Hippocampal formation (tissue), 2 donors: Measurements from ENCODE around the gene YY1AP1.
"Not testable (repeated sequence)": the region's sequence is repeated elsewhere in the genome, so short reads cannot be mapped to it uniquely, and the experiment has no call there.

Experiments
- DNase-seq, 2 donors: peaks; one replicate each; lab custom pipeline; 2025; lab: John Stamatoyannopoulos, UW

YY1AP1 gene

GRCh38 chr1:155646307-155646706 lies 42.3 kb downstream of the YY1AP1 start:
- DNase-seq = no peak

GRCh38 chr1:155645648-155646047 lies 42.9 kb downstream of the YY1AP1 start:
- no peak for DNase-seq

GRCh38 chr1:155645034-155645598 lies 43.5 kb downstream of the YY1AP1 start:
- no peak for DNase-seq

GRCh38 chr1:155643230-155643629 lies 45.3 kb downstream of the YY1AP1 start:
- DNase-seq = no peak

- DNase-seq = not testable (repeated sequence)
These were observed 45.9 kb downstream of the YY1AP1 start for GRCh38 chr1:155642559-155643180.

GRCh38 chr1:155640367-155640766 lies 48.2 kb downstream of the YY1AP1 start:
- DNase-seq = no peak

- no peak for DNase-seq
These were observed 52.0 kb downstream of the YY1AP1 start for GRCh38 chr1:155636397-155637153.

- not testable (repeated sequence) for DNase-seq
These were observed 62.1 kb downstream of the YY1AP1 start for GRCh38 chr1:155626428-155626827.

- no peak for DNase-seq
These were observed 65.2 kb downstream of the YY1AP1 start for GRCh38 chr1:155623357-155623756.

- DNase-seq = no peak
These were observed 66.4 kb downstream of the YY1AP1 start for GRCh38 chr1:155622191-155622590.

GRCh38 chr1:155613226-155613625 lies 75.3 kb downstream of the YY1AP1 start:
- DNase-seq = not testable (repeated sequence)

- not testable (repeated sequence) for DNase-seq
These were observed 78.3 kb downstream of the YY1AP1 start for GRCh38 chr1:155610257-155610647.

- DNase-seq = peak; percentile 94 to 95
These were observed 78.9 kb downstream of the YY1AP1 start, which contains the start of gene MSTO1 for GRCh38 chr1:155609515-155610256. Gene MSTO1, plus strand, starts transcription at chr1:155610218. Its CDS starts 31 bp downstream, at chr1:155610249.
